PC-9 (cell line): ENCODE data around the gene TNFSF18.

Source experiments
- CTCF ChIP-seq: fragments of 200-600 bp; sonication (generic); conservative IDR thresholded peaks from 2 replicates; pipeline ENCODE4 v1.6.1; 2017; ENCODE audit warnings: mixed run types, antibody characterized with exemption, mild to moderate bottlenecking, moderate library complexity
- EZH2 ChIP-seq: fragments of 200-600 bp; sonication (generic); IDR thresholded peaks from 2 replicates; pipeline ENCODE4 v1.8.0; 2017; ENCODE audit warnings: antibody characterized with exemption, low read depth

DNA sequence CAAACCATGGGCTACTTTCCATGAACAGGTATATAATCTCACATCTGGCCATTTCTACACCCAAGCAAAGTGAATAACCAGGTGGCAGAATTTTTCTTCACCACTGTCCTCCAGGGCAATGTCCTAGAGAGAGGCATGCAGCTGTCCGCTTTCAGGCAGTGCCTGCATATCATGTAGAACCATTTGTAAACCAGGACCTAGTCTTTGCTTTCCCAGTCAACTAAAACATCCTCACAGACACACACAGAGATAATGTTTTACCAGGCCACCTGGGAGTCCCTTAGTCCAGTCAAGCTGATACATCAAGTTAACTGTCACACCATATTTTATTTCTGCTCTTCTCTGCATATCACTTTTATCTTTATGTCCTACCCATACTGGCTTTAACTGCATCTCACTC, 26.2 kb downstream of the TNFSF18 start:
- TF ChIP-seq CTCF (no peak), EZH2 (no peak)
